Left cardiac atrium (tissue), 4 donors: ENCODE measurements around the gene CALM3. TPM values are rescaled to one million over a fixed set of nuclear protein-coding genes. Genes with fewer than 3 reads are reported as not detected.

Experiments
- ATAC-seq, 2 donors: fragments of 200-7000 bp; cut with Tn5 transposase; one replicate each; pipeline ENCODE4 v1.9.1; 2020; ENCODE audit warnings: mild to moderate bottlenecking in 2 of 2, moderate library complexity in 2 of 2
- DNase-seq: peaks from one replicate; pipeline ENCODE4 v3.0.0-alpha.2; 2020
- intact Hi-C, 2 donors: fragments of 100-400 bp; cut with DNase I; formaldehyde crosslinking; loops; one replicate each; pipeline versions ENCODE4 v1.14.1 to v1.15.1; 2022 to 2023
- total RNA-seq, 2 donors: library from RNA; stranded (reverse); fragmentation: NEBNext Ultra II Directional; extraction: Animal tissue kit (Norgen Biotek cat#: 25700); gene quantifications; one replicate each; pipeline ENCODE4 v1.2.1, GENCODE V29; 2021
- donor health status: DM: no; HTN: yes; CAD: no.
- donor health status: DM: no; HTN: yes; CAD: no; lungs with severe emphysema.
- donor health status: DM: yes; HTN: yes; CAD: no.
- donor health status: Dilated cardiomyopathy.

CALM3 gene
- total RNA-seq, 2 donors from 2014 or later: 229 to 241 TPM

DNA sequence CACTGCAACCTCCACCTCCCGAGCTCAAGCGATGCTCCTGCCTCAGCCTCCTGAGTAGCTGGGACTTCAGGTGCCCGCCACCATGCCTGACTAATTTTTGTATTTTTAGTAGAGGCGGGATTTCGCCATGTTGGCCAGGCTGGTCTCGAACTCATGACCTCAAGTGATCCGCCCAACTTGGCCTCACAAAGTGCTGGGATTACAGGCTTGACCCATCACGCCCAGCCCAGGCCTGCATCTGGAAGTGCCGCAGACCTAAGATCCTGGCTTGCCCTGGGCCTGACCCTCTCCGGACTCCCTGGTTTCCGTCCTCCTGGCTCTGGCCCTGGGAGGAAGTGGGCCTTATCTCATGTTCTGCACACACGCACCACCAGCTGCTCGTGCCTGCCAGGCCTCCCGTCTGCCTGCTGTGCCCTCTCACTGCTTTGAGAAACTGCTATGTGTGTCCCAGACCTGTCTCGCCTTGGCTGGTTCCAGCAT, 28.5 kb downstream of the CALM3 start:
- DNase-seq: peak; percentile 66
- intact Hi-C loops: no loop called here
- peak; percentile 5 to 35 for ATAC-seq

DNA sequence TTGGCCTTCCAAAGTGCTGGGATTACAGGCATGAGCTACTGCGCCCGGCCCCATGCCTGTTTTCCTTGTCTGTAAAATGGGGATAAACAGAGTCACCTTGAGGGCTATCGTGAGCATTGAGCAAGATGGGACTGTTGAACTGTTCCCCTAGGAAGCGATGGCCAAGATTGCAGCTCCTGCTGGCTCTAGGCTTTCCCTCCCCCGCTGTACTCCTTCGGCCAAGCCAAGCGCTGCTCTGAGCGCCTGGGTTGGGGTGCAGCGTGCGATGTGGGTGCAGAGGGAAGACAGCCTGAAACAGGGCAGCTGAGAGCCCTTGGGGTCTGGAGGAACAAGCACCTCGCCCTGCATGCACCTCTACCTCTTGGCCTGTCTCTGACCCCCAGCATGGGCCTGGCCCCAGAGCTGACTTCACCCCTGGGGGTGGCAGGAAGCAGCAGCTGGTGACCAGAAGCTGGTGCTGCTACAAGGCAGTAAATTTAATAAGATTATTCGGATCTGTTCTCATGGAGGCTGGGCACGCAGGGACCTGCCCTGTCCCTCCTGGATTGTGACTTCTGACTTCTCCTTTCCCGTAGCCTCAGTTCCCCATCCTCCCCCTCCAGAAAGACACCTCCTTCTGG, 29.6 kb downstream of the CALM3 start:
- DNase-seq: no peak
- intact Hi-C loops: no loop called here
- no peak for ATAC-seq

DNA sequence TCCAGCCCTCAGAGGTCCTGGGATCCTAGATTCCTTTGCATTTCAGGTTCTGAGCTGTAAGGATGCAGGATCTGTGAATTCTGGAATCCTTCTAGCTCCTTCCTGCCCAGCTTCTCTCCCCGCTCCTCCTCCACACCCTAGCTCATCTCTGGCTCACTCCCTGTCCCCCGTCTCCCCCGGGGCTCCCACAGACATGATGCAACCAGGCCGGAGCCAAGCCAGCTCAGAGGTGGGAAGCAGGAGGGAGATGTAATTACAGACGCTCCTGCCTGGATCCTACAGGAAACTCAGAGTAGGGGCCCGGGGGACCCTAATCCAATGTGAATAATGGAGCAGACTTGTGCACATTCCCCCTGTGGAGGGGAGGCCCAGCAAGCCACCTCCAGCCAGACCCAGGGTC, 30.4 kb downstream of the CALM3 start:
- intact Hi-C loops: no loop called here
- DNase-seq (no peak), ATAC-seq (peak in 1 of 2 donors; percentile 22)

DNA sequence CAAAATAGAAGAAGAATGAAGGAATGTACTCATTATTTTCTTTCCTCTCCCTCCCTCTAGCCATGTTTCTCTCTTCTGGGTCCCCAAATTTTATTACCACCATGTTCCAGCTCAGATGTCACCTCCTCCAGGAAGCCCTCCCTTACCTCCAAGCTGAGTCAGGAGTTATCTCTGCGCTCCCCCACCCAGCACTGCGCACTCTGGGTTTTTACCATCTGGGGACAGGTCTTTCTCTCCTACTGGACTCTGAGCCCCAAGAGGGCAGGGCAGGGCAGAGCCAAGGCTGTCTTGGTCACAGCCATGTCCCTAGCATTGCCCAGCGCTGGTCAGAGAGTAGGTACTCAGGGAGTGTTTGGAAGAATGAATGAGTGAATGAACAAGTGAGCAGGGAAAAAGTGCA, 32.0 kb downstream of the CALM3 start:
- intact Hi-C loops: no loop called here
- ATAC-seq: no peak
- no peak for DNase-seq

- DNase-seq: peak; percentile 85
- ATAC-seq: peak; percentile 60 to 82
- intact Hi-C loops: no loop called here
Observed at GRCh38 chr19:46634045-46634655, 33.0 kb downstream of the CALM3 start.

DNA sequence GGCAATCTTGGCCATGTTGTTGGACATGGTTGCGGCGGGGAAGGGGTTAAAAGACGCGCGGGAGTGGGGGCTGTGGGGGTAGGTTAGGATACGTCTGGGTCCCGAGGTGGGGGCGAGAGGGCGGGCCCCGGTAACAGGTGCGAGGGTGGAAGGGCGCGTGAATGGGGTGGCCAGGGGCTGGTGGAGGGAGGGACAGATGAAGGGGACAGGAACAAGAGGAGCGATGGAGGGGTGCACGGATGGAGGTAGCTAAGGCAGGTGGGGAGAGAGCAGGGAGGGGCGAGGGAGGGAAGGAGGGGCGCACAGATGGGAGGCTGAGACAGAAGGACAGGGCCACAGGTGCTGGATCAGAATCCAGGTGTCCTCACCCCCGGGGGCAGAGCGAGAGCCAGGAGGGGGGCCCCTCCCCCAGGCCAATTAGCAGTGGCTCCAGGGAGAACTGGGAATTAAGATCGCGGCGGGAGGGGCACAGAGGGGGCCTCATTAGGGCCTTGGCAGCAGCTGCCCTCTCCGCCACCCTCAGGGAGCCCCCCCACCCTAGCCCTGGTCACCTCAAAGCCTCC, 33.6 kb downstream of the CALM3 start:
- intact Hi-C loops: no loop called here
- DNase-seq (no peak), ATAC-seq (no peak)

DNA sequence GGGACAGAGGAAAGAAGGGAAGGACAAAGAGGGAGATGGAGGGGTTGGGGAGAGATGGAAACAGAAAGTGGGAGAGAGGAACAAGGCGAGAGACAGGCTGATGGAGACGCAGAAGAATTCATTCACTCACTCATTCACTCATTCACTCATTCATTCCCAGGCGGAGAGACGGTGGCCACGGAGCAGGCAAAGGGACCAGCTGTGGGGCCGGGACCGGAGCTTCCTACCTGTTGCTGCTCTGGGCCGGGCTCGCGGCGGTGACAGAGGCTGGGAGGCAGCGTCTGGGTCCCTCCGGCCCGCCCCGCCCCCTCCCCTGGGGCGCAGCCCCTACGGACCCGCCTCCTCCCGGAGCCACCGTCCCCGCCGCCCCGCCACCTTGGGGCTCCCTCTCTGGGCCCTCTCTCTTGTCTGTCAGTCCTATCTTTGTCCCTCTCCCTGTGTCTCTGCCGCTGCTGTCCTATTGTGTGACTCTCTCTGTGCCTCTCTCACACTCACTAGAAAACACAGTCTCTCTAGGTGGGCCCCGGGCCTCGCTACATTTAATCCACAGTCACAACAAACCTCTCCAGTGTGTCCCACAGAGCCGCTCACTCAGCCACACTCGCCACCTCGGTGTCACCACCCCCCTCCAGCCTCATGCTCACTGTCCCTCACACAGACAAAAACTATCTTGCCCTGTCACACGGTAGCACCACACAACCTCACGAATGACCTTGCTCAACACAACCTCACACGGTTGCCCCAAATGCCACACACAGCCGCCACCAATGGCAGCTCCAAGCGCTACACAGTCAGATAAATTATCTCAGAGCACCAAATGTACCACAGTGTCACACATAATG, 35.0 kb downstream of the CALM3 start, which contains the start of gene GNG8:
TSS of gene GNG8 (minus strand) at position 283 of the 842 bp plus-strand sequence. CDS start 1,520 bp downstream, outside the sequence.
- intact Hi-C loops: no loop called here
- ATAC-seq (no peak), DNase-seq (no peak)

- DNase-seq: no peak
- intact Hi-C loops: no loop called here
- no peak for ATAC-seq
Observed at GRCh38 chr19:46637224-46637623, 36.1 kb downstream of the CALM3 start.

- intact Hi-C loops: no loop called here
- peak; percentile 54 for DNase-seq
- peak; percentile 58 to 76 for ATAC-seq
Observed at GRCh38 chr19:46639358-46640182, 38.4 kb downstream of the CALM3 start.

DNA sequence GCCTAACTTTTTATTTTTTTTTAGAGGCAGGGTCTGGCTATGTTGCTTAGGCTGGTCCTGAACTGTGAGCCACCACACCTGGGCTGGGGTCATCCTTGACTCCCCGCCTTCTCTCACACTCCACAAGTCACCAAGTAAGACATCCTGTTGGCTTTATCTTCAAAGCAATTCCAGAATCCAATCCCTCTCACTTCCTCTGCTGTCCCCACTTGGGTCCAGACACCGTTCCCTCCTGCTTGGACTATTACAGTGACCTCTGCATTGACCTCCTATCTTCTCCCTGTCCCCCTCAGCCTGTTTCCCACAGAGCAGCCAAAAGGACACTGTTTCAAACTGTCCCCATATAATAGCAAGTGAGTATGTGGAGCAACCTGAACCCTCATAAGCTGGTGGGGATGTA, 39.5 kb downstream of the CALM3 start:
- ATAC-seq (no peak), DNase-seq (no peak)
- intact Hi-C loops: no loop called here

DNA sequence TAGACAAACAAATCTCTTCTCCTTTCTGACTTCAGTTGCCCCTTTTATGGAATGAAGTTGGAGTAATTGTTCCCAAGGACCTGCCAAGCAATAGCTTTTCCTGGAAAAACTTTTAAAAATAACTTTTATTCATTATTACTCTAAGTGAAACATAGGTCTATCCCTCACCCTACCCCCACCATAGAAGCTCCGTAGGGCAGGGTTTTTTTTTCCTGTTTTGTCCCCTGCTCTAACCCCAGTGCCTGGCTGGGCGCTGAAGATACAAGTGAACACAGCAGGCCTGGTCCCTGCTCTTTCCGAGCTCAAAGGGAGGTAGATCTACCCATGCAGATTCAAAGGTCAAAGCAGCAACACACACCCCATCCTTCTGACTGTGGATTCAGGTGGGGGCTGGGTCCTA, 43.6 kb downstream of the CALM3 start:
- no peak for DNase-seq
- peak in 1 of 2 donors; percentile 56 for ATAC-seq
- intact Hi-C loops: no loop called here

DNA sequence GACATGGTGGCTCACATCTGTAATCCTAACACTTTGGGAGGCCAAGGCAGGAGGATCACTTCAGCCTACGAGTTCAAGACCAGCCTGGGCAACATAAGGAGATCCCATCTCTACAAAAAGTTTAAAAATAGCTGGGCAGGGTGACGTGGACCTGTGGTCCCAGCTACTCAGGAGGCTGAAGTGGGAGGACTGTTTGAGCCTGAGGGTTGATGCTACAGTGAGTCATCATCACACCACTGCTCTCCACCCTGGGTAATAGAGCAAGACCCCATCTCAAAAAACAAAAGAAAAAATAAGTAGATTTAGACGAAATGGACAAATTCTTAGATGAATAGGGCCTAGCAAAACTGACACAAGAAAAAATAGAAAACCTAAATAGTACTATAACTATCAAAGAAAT, 45.3 kb downstream of the CALM3 start:
- DNase-seq (no peak), ATAC-seq (no peak)
- intact Hi-C loops: no loop called here

GRCh38 chr19:46648060-46648960, 47.2 kb downstream of the CALM3 start:
- intact Hi-C loops: no loop called here
- DNase-seq (no peak), ATAC-seq (no peak)

DNA sequence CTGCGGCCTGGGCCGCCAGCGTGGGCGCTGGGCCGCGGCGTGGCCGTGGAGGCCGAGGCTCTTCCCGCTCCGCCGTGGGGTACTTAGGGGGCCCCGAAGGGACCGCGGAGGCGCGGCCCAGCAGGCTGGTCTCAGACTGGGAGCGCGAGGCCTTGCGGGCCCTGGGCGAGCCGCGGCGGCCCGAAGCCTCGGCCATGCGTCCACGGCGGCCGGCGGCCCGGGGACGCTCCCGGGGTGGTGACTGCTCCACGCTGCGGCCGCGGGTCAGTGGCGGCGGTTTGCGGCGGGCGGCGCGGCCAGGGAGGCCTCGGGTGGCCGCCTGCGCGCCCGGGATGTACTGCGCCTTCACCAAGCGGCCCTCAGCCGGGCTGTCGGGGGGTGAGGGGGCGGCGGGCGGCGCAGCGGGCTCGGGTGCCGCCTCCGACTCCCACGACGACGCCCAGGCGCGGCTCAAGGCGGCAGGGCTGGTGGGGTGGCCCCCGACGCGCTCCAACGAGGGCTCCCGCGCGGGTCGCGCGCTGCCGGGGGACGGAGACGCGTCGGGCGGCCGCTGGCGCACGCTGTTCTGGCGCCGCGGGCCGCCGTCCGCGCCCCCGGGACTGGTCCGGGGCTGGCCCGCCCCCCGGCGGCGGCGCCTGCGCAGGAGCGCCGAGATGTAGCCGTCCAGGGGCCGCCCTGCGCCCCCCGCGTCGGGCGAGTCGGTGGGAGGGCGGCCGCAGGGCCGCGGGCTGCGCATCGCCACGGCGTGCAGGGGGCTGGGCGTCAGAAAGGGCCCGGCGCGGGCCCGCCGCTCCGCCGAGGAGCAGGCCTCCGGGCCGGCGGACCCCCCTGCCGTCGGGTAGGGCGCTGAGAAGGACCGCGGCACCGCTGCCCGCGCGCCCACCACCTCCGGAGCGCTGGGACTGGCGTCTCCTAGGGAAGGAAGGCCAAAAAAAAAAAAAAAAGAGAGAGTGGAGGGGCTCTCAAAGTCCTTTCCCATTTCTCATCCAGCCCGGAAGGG, 48.1 kb downstream of the CALM3 start:
- DNase-seq (no peak), ATAC-seq (peak in 1 of 2 donors; percentile 40)

DNA sequence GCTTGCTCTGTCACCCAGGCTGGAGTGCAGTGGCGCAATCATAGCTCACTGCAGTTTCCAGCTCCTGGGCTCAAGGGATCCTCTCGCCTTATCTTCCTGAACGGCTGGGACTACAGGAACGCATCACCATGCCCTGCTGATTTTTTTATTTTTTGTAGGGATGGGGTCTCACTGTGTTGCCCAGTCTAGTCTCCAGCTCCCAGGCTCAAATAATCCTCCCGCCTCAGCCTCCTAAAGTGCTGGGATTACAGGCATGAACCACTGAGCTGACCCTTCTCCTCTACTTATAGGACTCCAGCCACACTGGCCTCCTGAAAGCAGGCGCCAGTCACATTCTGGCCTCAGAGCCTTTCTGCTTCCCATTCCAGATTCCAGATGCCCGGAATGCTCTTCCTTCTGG, 49.3 kb downstream of the CALM3 start:
- intact Hi-C loops: no loop called here
- no peak for DNase-seq
- ATAC-seq: no peak

More for the DNA sequence above, 48.1 kb downstream of the CALM3 start:
- intact Hi-C loops: no loop called here

DNA sequence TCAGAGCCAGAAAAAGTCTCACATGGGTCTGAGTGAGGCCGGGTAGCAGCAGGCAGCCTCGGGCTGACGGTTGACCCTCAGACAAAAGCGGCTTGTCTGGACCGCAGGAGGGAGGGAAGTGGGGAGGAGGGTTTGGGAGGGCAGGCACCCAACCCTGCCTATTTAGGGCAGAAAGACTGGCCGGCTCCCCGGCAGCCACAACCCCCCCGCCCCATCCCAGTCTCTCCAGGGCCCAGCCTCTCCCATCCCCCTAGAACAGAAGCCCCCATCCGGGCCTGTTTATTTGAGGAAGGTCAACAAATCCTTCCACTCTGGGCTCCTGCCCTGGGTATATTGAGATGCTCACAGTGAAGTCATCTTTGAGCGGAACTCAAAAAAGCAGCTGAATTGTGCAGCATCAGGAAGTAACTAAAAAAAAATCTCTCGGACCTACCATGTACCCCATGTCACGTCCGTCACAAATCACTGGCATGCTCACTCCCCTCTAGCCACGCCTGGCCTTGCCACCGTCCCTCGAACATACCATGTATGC, 53.6 kb downstream of the CALM3 start:
- DNase-seq: no peak
- intact Hi-C loops: no loop called here
- peak; percentile 72 to 81 for ATAC-seq
